ENCODE measurements around the gene DNAI2.
"Not testable (repeated sequence)": the region's sequence is repeated elsewhere in the genome, so short reads cannot be mapped to it uniquely, and the experiment has no call there.

Gene DNAI2

GRCh38 chr17:74279617-74280016, 5.6 kb downstream of the DNAI2 start:
- not testable (repeated sequence) for DNase-seq

DNA sequence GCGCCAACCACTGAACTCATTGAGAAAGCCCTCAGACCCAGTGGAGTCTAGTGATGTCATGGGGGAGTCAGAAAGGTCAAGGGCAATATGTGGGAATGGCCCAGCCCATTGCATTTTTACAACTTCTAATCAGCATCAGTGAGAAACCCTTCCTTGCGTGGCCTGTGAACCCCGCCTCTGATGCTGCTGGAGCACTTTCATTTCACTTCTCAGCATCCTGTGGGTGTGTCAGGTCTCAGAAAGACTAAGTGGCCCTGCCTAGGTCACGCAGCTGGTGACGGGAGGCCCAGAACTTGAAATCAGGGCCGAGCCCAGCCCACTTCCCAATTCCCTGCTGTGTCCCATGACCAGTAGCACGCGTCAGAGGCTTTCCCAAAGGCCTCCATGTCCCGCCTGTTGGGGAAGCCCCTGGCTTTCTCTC, 6.1 kb downstream of the DNAI2 start:
- no peak for DNase-seq

- no peak for DNase-seq
These were observed 7.8 kb downstream of the DNAI2 start for GRCh38 chr17:74281799-74282198.

GRCh38 chr17:74282274-74282586, 8.2 kb downstream of the DNAI2 start:
- DNase-seq = not testable (repeated sequence)

GRCh38 chr17:74282587-74283370, 8.7 kb downstream of the DNAI2 start:
- DNase-seq = no peak

DNA sequence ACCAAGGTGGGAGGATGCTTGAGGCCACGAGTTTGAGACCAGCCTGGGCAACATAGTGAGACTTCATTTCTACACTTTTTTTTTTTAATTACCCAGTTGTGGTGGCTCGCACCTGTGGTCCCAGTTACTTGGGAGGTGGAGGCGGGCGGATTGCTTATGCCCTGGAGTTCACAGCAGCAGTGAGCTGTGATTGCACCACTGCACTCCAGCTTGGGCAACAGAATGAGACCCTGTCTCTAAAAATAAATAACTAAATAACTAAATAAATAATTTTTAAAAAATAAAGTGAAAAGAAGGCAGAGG, 9.3 kb downstream of the DNAI2 start:
- no peak for DNase-seq

GRCh38 chr17:74287031-74287602, 13.1 kb downstream of the DNAI2 start:
- no peak for DNase-seq

GRCh38 chr17:74288785-74289184, 14.8 kb downstream of the DNAI2 start:
- no peak for DNase-seq

GRCh38 chr17:74289688-74290087, 15.7 kb downstream of the DNAI2 start:
- DNase-seq = no peak

DNA sequence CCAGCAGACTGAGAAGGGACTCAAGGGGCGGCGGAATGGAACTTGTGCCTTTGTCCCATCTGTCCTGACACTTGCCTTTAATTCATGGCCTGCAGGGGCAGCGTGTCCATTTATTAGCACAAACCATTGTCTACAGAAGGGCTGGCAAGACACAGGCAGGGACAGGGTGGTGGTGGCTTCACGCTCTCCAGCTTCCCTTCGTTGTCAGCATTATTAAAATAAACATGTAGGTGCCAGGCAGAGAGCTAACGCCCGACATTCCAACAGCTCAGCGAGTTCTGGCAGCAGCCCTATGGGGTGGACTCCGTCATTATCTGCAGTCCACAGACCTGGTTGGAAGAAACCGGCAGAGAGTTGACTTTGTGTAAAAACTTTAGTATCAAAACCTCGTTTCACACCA, 16.3 kb downstream of the DNAI2 start:
- no peak for DNase-seq

- DNase-seq = no peak
These were observed 18.5 kb downstream of the DNAI2 start for GRCh38 chr17:74292495-74292894.

DNA sequence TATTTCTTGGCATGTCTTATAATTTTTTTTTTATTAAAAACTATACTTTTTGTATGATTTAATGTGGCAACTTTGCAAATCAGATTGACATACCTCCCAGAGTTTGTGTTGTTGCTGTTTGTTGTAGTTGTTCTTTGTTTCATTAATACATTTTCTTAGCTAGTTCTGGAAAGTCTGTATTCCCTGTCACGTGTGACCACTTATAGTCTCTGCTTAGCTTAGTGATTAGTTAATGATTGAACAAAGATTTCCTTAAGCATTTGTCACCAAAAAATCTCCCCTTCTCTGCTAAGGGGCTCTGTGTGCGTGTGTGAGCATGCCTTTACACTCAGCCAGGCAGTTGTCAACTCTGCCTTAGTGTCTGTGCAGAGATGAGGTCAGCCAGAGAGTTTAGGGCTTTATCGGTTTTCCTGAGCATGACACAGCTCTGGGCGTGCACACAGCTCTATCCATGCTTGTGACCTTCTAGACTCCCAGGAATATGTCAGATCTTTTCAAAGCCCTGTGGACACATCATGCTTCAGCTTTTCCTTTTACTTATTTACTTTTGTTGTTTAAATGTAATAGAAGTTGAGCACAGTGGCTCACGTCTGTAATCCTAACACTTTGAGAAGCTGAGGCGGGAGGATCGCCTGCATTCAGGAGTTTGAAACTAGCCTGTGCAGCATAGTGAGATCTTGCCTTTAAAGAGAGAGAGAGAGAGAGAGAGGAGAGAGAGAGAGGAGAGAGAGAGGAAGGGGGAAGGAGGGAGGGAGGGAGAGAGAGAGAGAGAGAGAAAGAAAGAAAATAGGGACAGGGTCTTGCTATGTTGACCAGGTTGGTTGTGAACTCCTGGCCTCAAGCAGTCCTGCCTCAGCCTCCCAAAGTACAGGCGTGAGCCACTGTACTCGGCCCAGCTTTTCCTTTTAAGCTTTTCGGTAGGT, 21.9 kb downstream of the DNAI2 start:
- DNase-seq = no peak

DNA sequence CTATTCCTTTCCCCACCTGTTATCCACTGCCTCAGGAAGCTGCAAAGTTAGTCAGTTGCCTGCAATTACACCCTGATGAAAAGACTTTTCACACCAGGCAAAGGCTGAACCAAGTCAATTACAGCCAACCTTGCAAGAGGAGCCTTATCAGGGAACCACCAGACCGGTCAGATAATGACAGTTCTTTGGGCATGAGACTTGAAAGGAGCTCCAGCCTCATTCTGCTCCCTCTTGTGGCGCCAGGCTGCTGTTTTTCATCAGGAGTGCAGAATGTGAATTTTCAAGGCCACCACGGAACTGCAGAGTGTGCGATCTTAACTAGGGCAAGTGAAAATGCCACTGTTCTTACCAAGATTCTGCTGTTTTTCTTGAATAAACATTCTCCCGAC, 22.5 kb downstream of the DNAI2 start:
- DNase-seq = peak; percentile 67

DNA sequence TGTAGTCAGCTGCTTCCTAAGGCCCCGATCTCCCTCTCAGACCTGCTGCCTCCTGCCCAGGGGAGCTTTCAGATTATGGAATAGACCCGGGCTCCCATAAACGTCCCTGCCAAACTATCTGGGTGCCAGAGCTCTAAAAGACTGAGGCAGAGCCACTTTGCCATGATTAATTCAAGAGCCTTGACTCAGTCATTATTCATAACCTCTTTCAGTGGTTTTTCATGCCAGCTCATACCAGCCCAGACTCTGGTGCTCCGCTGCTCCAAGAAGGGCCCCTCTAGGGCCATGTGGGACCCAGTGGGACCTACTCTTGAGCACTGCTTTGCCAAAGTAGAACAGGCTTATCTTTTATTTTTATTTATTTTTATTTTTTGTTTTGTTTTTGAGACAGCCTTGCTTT, 23.9 kb downstream of the DNAI2 start:
- no peak for DNase-seq

DNA sequence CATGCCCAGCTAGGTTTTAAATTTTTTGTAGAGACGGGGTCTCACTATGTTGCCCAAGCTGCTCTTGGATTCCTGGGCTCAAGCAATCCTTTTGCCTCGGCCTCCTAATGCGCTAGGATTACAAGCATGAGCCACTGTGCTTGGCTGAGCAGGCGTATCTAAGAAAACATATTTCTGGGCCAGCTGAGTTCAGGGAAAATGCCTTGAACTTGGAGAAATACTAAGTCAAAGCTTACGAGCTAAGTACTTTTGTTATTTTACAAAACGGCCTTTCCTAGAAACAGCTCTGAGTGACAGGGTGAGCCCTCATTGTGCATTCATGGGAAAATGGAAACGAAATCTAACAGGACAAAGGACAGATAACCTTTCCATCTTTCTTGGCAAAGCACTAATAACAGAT, 24.7 kb downstream of the DNAI2 start:
- DNase-seq = no peak

DNA sequence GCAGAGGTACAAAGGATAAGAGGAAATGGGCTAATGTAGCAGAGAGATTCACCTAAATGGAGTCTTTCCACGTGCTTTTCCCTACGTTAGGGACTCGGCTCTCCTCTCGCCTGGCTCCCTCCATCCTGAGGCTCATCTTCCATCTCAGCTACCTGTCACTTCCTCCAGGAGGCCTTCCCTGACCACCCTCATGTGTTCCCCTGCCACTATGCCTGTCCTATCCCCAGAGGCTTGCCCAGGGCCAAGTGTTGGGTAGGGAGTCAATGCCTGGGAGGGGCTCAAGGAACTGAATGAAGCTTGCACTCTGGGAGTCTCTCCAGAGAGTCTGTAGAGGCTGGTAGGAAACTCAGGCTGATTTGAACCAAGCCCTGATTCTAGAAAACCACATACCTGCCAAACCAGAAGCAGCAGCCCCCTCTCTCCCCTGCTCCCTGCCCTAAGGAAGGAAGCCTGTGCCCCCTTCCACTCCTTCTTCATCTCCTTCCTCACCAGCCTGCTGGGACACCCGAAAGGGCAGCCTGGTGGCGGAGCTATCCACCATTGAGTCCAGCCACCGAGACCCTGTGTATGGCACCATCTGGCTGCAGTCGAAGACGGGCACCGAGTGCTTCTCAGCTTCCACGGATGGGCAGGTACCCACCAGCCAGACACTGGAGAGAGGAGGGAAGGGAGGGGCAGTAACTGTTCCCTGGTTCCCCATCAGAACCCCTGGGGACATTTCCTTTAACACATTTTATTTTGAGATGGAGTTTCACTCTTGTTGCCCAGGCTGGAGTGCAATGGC, 25.4 kb downstream of the DNAI2 start:
- DNase-seq = no peak

DNA sequence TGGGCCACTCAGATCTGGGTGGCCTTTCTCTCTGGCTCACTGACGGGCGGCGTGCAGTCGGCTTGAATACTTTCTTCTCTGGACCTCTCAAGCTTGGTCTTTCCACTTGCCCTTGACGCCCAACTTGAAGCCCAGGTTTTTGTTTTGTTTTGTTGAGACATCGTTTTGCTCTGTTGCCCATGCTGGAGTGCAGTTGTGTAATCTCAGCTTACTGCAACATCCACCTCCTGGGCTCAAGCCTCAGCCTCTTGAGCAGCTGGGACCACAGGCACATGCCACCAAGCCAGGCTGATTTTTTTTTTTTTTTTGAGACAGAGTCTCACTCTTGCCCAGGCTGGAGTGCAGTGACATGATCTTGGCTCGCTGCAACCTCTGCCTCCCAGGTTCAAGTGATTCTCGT, 29.3 kb downstream of the DNAI2 start:
- no peak for DNase-seq

DNA sequence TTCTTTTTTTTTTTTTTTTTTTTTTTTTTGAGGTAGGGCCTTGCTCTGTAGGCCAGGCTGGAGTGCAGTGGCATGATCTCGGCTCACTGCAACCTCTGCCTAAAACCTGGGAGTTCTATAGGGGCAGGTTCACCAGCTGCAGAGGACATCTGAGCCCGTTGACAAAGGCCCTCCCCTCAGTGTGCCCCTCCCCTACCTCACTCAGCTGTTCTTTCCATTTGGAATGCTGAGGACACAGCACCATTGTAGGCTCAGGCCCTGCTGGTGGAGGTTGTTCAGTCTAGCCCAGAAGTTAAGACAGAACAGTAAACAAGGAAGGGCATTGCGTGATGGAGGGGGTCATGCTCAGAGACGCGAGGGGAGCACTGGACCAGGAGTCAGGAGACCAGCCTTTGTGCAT, 30.1 kb downstream of the DNAI2 start:
- DNase-seq = no peak

DNA sequence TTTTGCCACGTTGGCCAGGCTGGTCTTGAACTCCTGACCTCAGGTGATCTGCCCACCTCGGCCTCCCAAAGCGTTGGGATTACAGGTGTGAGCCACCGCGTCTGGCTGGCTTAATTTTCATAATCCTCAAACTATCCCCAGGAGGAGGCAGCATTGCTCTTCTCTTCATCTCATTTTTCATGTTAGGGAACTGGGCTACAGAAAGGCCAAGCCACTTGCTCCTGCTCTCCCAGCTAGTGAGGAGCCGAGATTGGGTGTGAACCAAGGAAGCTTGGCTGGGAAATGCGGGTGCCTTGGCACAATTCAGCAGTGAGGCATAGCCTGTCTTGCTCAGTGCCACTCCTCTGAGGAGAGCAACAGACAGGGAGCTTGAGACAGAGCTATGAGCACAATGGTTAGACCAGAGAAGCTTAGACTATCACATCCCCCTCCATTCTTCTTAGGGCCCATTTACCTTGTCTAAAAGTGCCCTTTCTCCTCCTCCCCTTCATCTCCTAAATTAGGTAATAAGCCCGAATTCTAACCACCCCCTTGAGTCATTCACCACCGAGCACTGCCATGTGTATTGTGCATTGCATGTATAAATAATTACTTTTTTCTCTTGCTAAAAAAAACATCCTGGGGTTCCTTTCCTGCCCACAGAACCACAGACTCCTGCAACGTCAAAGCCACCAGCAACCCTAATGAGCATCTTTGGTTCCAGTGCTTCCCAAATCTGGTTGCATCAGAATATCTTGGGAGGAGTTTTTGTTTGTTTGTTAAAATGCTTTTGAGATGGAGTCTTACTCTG, 32.0 kb downstream of the DNAI2 start:
- peak; percentile 7 for DNase-seq

GRCh38 chr17:74307984-74308773, 34.1 kb downstream of the DNAI2 start:
- DNase-seq = no peak

- DNase-seq = no peak
These were observed 35.9 kb downstream of the DNAI2 start for GRCh38 chr17:74309902-74310301.

DNA sequence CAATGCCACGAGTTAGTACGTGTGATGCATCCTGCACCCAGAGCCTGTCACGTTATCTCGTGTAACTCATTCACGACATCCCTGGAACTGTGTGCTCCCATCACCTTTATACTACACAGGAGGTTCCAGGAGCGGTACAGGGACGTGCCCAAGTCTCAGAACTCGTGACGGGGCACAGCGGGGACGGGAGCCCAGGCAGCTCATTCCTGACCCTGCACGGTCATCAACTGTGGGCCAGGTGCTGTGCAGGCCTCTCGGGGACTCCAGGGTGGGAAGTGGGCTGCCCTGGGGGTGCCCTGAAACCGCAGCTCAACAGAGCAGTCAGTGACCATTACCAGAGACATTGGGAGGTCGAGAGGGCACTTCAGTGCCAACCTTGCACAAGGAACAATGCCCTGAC, 40.8 kb downstream of the DNAI2 start:
- no peak for DNase-seq
